Measurements from ENCODE around the gene EARS2.
"Not testable (repeated sequence)": the region's sequence is repeated elsewhere in the genome, so short reads cannot be mapped to it uniquely, and the experiment has no call there.

Gene EARS2

DNA sequence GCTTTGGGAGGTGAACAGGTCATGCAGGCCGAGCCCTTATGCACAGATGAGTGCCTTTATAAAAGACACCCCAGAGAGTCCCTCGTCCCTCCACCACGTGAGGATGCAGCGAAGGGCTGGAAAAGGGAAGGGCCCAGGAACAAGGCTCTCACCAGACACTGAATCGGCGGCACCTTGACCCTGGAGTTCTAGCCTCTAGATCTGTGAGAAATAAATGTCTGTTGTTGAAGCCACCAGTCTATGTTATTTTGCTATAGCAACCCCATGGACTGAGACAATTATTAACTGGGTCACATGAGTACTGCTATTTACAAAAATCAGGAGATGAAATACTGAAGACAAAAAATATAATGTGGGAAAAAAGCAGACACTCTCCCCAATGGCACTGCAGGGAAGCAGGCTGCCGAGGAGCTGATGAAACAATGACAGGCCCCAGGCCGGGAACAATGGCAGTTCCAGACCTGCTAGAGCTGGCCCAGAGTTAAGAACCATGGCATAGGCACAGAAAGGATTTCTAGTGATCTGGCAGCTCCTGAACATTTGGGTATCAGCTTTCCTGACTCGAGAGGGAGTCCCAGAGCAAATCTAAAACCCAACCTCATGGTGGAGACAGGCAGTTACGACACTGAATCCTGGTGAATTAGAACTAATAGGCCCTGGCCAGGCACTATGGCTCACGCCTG, 29.0 kb downstream of the EARS2 start:
- DNase-seq (ENCODE audit: low read depth in 3 of 3) = no peak

DNA sequence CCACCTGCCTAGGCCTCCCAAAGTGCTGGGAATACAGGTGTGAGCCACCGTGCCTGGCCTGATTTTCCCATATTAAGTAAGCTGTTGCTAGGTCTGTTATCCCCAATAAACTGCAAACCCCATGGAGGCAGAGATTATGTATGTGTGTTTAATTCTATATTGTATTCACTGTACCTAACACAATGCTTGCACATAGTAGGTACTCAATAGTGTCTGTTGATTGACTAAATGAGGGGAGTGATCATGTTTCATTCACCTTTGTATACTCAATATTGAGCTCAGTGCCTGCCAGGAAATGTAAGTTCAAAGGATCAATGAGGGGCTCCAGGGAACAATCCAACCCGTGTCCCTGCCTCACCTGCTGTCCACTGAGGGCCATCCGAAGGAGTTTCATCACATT, 32.3 kb downstream of the EARS2 start:
- no peak for DNase-seq (ENCODE audit: low read depth in 3 of 3)

DNA sequence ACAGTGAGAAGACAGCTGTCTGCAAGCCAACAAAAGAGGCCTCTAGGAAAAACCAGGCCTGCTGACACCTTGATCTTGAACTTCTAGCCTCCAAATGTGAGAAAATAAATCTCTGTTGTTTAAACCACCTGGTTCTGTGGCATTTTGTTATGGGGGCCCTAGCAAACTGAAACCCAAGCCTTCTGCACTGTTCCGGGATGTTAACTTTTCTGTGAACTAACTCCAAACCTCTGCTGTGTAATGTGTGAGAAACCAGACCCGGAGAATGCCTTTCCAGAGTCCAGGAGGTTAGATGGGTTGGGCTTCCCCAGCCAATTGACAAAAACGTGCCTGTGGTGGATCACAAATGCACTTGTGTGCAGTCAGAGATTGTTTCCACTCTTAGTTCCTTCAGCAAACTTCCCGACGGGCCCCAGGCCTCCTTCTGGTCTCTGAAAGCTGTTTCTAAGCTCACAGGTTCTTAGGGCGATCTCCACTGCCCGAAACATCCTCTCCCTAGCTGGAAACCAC, 33.2 kb downstream of the EARS2 start:
- DNase-seq (ENCODE audit: low read depth in 3 of 3) = no peak

- no peak for DNase-seq (ENCODE audit: low read depth in 3 of 3)
Measured at GRCh38 chr16:23523321-23523720, 33.8 kb downstream of the EARS2 start.

DNA sequence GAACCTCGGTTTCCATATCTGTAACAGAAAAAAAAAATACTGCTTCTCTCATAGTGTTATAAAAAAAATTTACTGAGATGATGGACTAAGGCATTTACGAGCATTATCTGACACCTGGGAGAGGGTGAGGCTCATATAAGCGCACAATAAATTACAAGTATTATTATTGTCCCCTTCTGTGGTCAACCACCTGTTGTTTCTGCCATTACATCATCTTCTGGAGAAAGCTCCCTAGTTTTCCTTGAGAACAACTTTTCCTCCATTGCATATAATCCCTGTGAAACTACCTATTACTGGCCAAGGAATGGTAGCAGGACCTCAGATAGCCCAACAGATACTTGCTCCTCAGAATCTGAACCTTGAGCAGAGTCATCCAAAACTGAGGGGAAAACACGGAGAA, 35.2 kb downstream of the EARS2 start:
- no peak for DNase-seq (ENCODE audit: low read depth in 3 of 3)

DNA sequence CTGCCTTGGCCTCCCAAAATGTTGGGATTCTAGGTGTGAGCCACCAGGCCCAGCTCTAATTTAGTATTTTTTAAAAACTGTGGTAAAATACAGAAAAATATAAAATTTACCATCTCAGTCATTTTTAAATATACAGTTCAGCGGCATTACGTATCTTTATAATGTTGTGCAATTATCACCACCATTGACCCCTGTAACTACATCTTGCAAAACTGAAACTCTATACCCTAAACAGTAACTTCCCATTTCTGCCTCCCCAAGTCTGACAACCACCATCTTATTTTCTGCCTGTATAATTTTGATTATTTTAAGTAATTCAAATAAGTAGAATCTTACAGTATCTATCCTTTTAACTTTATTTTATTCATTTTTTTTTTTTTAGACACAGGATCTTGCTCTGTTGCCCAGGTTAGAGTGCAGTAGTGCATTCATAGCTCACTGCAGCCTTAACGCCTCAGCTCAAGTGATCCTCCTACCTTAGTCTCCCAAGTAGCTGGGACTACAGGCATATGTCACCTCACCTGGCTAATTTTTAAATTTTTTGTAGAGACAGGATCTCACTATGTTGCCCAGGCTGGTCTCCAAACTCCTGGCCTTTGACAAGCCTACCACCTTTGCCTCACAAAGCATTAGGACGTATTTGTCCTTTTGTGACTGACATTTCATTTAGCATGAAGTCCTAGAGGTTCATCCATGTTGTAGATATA, 36.0 kb downstream of the EARS2 start:
- no peak for DNase-seq (ENCODE audit: low read depth in 3 of 3)

DNA sequence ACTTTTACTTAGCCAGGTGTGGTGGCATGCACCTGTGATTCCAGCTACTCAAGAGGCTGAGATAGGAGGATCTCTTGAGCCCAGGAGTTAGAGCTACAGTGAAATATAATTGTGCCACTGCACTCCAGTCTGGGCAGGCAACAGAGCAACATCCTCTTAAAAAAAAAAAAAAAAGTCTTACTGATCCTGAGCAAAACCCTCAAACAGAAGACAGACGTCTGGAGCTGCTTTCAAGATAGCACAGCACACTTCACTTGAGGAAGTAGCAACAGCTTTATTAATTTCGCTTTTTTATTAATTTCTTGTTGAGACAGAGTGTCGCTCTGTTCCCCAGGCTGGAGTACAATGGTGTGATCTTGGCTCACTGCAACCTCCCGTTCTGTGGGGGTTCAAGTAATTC, 36.6 kb downstream of the EARS2 start:
- DNase-seq (ENCODE audit: low read depth in 3 of 3) = no peak

GRCh38 chr16:23519282-23519681, 37.9 kb downstream of the EARS2 start:
- DNase-seq (ENCODE audit: low read depth in 3 of 3) = no peak

GRCh38 chr16:23518435-23518891, 38.7 kb downstream of the EARS2 start:
- no peak for DNase-seq (ENCODE audit: low read depth in 3 of 3)

DNA sequence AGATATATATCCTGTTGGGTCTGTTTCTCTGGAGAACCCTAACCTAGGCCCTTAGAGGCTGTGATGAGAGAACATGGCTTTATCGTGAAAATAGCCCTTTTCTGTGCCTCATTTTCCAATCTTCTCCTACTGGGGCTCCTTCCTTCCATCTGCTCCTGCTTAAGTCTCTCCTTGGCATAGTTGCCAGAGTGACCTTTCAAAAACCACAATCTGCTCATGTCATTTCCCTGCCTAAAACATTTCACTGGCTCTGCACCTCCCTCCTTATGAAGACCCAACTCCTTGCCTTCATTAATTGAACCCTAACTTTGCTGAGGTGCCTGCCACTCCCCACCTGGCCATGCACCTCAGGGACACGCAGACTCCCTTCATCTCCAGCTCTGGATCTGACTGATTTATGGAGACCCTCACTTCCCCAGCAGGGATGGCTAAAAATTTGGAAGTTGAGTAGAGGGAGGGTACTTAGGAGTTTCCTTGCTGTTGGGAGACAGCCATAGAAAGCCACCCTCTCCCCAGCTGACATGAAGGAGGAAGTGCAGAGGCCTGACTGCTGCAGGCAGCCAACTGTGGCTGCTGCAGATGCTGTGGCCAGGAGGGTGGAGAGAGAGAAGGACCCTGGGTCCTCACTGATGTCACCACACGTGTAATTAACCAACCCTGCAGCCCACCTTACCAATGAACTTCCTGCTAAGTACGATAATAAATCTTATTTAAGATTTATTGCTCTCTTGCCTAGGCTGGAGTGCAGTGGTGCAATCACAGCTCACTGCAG, 40.6 kb downstream of the EARS2 start:
- no peak for DNase-seq (ENCODE audit: low read depth in 3 of 3)

- no peak for DNase-seq (ENCODE audit: low read depth in 3 of 3)
Measured at GRCh38 chr16:23515881-23516280, 41.3 kb downstream of the EARS2 start.

DNA sequence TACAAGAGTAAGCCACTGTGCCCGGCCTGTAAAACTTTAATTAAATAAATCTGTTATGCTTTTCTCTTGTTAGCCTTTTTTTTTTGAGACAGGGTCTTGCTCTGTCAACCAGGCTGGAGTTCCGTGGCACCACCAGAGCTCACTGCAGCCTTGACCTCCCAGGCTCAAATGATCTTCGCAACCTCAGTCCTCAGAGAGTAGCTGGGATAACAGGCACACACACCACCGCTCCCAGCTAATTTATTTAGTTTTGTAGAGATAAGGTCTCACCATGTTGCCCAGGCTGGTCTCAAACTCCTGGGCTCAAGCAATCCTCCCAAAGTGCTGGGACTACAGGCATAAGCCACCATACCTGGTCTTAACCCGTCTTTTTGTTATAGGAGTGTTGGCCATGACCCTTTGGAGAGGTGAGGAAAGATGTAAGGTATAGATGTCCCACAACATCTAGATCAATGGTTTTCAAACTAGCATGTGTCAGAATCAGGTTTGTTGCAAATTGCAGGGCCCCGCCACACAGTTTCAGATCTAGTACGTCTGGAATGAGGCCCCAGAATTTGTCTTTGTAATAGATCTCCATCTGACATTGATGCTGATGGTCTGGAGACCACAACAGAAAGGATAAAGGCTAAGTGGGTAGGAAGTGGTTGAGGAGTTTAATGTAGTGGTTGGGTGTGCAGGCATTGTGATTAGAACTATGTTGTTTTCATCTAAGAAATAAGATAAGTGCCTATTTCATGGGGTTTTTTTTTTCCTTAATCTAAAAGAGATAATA, 42.6 kb downstream of the EARS2 start:
- DNase-seq (ENCODE audit: low read depth in 3 of 3) = no peak

- no peak for DNase-seq (ENCODE audit: low read depth in 3 of 3)
Measured at GRCh38 chr16:23512168-23512695, 44.9 kb downstream of the EARS2 start.

DNA sequence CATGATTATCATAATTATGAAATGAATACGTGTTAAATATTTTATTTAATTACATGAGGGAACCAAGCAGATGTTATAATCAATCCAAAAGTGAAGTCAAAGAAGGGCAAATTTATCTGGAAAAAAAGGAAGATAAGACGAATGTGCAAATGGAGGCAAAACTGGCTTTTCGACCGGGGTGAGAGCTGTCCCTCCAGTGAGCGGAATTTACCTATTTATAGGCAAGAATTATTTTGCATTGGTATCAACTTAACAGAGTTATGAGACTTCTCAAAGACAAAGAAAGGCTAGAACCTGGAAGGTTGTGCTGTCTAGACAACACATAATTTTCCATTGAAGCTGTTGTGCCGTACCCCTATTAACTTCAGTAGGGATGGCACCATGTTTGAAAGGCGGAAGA, 45.4 kb downstream of the EARS2 start:
- no peak for DNase-seq (ENCODE audit: low read depth in 3 of 3)

GRCh38 chr16:23510915-23511270, 46.3 kb downstream of the EARS2 start:
- DNase-seq (ENCODE audit: low read depth in 3 of 3) = not testable (repeated sequence)

DNA sequence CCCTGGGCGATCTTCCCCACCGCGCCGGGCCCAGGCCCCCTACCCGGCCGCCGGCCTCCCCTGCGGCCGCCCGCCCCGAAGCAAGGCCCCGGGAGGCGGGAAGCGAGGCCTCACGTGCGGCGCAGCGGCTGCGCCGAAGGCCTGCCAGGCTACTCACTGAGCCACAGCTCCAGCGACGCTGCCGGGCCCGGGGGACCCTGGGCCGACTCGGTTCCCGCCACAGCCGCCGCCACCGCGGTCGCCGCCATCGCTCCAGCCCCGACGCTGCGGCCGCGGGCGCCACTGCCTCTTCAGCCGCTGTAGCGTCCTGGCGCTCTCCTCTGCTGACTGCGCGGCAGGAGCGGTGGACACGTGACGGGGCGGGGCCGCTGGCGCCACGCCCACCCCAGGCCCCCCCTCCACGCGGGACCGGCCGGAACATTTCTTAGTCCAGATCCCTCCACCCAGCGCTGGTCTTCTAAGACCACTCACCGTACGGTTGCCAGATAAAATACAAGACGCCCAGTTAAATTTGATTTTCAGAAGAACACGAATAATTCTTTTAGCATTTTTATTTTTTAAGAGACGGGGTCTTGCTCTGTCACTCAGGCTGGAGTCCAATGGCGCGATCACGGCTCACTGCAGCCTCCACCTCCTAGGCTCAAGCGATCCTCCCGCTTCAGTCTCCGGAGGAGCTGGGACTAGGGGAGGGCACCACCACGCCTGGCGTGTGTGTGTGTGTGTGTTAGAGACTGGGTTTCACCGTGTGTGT, 46.8 kb downstream of the EARS2 start, which contains the start of gene GGA2:
Gene GGA2 (minus strand): TSS at position 331 of the 751 bp plus-strand sequence. CDS start 83 bp downstream, at position 248.
- peak; percentile 65 to 78 (median 69) for DNase-seq (ENCODE audit: low read depth in 3 of 3)

DNA sequence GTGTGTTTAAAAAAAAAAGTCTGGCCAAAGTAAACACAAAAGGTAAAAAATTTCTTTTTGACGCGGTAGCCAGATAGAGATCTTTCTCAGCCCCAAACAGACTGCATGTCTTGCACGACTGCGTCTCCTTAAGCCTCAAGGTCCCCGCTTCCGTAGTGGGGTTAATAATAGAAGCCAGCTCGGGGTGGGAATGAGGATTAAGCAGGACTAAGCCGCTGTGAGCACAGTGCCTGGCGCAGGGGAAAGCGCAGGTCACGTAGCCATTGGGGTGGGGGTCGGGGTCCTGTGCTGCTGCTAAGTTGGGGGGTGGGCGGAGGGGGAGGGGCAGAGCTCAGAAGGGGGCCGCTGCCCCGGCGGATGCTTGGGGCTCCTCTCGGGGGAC, 47.4 kb downstream of the EARS2 start:
- DNase-seq (ENCODE audit: low read depth in 3 of 3) = peak in 1 of 3 donors; percentile 22

DNA sequence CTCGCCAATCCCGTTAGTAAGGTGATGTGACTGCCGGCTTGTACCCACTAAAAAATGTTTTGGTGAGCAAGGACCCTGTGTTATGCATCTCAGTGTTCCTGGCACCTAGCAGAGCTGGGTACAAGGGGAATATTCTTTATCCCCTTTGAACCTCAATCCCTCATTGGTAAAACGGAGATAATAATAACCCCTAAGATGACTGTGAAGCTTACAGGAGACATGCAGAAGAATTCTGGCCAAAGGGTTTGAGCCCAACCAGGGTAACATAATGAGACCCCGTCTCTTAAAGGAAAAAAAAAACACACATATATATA, 47.8 kb downstream of the EARS2 start:
- DNase-seq (ENCODE audit: low read depth in 3 of 3) = no peak

DNA sequence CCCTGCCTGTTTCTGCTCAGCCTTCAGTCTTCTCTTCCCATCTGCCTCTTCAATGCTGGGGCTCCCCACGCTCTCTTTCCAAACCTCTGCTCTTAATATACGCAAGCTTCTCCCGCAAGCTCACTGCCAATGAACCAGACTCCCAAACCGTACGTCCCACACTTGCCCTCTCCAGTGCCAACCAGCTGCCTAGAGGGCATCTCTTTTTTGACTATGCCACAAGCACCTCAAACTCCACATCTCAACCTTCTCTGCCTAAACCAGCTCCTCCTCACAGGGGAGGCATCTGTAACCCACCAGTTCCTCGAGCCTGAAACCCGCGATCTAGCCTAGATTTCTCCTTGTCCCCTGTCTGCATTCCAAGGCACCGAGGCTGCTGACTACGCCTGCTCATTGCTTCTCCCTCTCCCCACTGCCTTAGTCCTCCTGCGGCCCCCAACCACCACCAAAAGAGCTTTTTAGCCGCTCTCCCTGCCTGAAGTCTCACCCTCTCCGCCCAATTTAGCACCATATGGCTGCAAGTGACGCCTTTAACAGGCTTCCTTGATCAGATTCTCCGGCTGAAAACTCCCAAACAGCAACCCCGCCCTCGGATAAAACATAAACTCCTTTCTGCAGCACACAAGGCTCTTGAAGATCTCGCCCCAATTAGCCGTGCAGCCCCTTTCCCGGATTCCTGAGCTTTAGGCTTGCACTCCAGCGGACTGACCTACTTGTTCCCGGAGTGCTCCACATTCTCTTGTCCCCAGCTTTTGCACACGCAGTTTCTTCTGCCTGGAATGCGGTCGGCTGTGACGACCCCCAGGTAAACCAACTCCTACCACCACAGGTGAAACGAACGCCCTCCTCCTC, 48.3 kb downstream of the EARS2 start:
- no peak for DNase-seq (ENCODE audit: low read depth in 3 of 3)

GRCh38 chr16:23506606-23506994, 50.5 kb downstream of the EARS2 start:
- no peak for DNase-seq (ENCODE audit: low read depth in 3 of 3)

Data from stimulated activated CD4-positive, alpha-beta T cell treated with anti-CD3 and anti-CD28 coated beads, TNF-alpha, amount 100 ng/mL, for 48 hours (primary cell).